SK-N-SH (cell line): ENCODE data around the gene ZBTB7A. TPM values are rescaled to one million over a fixed set of nuclear protein-coding genes. Genes with fewer than 3 reads are reported as not detected.

Experiments
- CTCF ChIA-PET: fragments of 300-600, 350-600 bp; formaldehyde crosslinking; extraction: SDS; loops from one replicate; lab custom pipeline; 2021; lab: Yijun Ruan, JAX
- POLR2A ChIA-PET: fragments of 350-600 bp; sonication (Branson Sonifier 250); formaldehyde crosslinking; extraction: SDS; loops from one replicate; lab custom pipeline; 2020; ENCODE audit warnings: antibody characterized with exemption, inconsistent platforms; lab: Yijun Ruan, JAX
- DNase-seq: peaks from one replicate; pipeline ENCODE4 v3.0.0; 2012
- H2AFZ ChIP-seq: fragments of 200-600 bp; sonication (generic); 2 replicates; pipeline ENCODE4 v1.8.1; 2016; ENCODE audit warnings: antibody characterized with exemption, mild to moderate bottlenecking, low read depth
- H3F3A ChIP-seq: fragments of 200-600 bp; sonication (generic); replicated peaks from 2 replicates; pipeline ENCODE3; 2016; ENCODE audit warnings: antibody characterized with exemption, mild to moderate bottlenecking; ENCODE audit not compliant: insufficient read depth
- H3K27ac ChIP-seq, 2 experiments: fragments of 200-500 bp in 1 of 2; fragments of 200-600 bp in 1 of 2; sonication (Bioruptor generic) in 1 of 2; sonication (generic), shearing (Covaris generic) in 1 of 2; 2 replicates each; pipeline versions ENCODE4 v1.5.1 to v1.6.1; 2014 to 2016; ENCODE audit warnings: low read depth in 2 of 2, inconsistent platforms in 1 of 2, low read length in 1 of 2, mild to moderate bottlenecking in 1 of 2, mixed read lengths in 1 of 2
- H3K27me3 ChIP-seq: fragments of 200-600 bp; sonication (generic), shearing (Covaris generic); 2 replicates; pipeline ENCODE4 v1.6.1; 2016; ENCODE audit warnings: mixed run types; ENCODE audit not compliant: insufficient read depth
- H3K36me3 ChIP-seq, 2 experiments: fragments of 200-500 bp in 1 of 2; fragments of 200-600 bp in 1 of 2; sonication (Bioruptor generic) in 1 of 2; sonication (generic) in 1 of 2; replicated peaks in 1 of 2; 2 replicates each; pipeline versions ENCODE3 to v1.5.1; 2014 to 2016; ENCODE audit warnings: low read length in 1 of 2, mild to moderate bottlenecking in 1 of 2; ENCODE audit not compliant: insufficient read depth in 2 of 2, control insufficient read depth in 1 of 2
- H3K4me1 ChIP-seq, 2 experiments: fragments of 200-500 bp in 1 of 2; fragments of 200-600 bp in 1 of 2; sonication (Bioruptor generic) in 1 of 2; sonication (generic), shearing (Covaris generic) in 1 of 2; 2 replicates each; pipeline versions ENCODE4 v1.5.1 to v1.6.1; 2014 to 2016; ENCODE audit warnings: low read depth in 1 of 2, low read length in 1 of 2, mixed run types in 1 of 2; ENCODE audit not compliant: insufficient read depth in 2 of 2, control insufficient read depth in 1 of 2
- H3K4me2 ChIP-seq: fragments of 200-600 bp; sonication (generic), shearing (Covaris generic); 2 replicates; pipeline ENCODE4 v1.6.1; 2017; ENCODE audit warnings: mixed run types
- H3K4me3 ChIP-seq, 2 experiments: fragments of 200-500 bp in 1 of 2; fragments of 200-600 bp in 1 of 2; sonication (Bioruptor generic) in 1 of 2; sonication (generic), shearing (Covaris generic) in 1 of 2; 2 replicates each; pipeline versions ENCODE4 v1.5.1 to v1.8.1; 2014 to 2016; ENCODE audit warnings: low read depth in 2 of 2, inconsistent platforms in 1 of 2, low read length in 1 of 2, mild to moderate bottlenecking in 1 of 2, mixed read lengths in 1 of 2, moderate library complexity in 1 of 2
- H3K79me2 ChIP-seq: fragments of 200-600 bp; sonication (generic); 2 replicates; pipeline ENCODE4 v1.8.1; 2017; ENCODE audit warnings: mild to moderate bottlenecking; ENCODE audit not compliant: insufficient read depth
- H3K9ac ChIP-seq: fragments of 200-600 bp; sonication (generic); 2 replicates; pipeline ENCODE4 v1.6.1; 2017; ENCODE audit warnings: mixed run types
- H3K9me2 ChIP-seq: fragments of 200-600 bp; sonication (generic); 2 replicates; pipeline ENCODE4 v1.6.1; 2017; ENCODE audit warnings: mixed run types
- H3K9me3 ChIP-seq: fragments of 200-600 bp; sonication (generic); 2 replicates; pipeline ENCODE4 v1.6.1; 2017; ENCODE audit warnings: mixed run types, mild to moderate bottlenecking, moderate library complexity
- H4K20me1 ChIP-seq: fragments of 200-600 bp; sonication (generic); 2 replicates; pipeline ENCODE4 v1.6.1; 2017; ENCODE audit warnings: mild to moderate bottlenecking, mixed run types; ENCODE audit not compliant: insufficient read depth
- CHD2 ChIP-seq: fragments of 150-350 bp; IDR thresholded peaks from 2 replicates; pipeline ENCODE4 v1.6.1; 2018; ENCODE audit warnings: low read length; ENCODE audit not compliant: partially characterized antibody
- EP300 ChIP-seq, 2 experiments: IDR thresholded peaks; 2 replicates each; pipeline versions ENCODE4 v1.4.0 to v1.6.1; 2012; ENCODE audit warnings: borderline replicate concordance in 1 of 2, low read depth in 1 of 2, low read length in 1 of 2
- IRF3 ChIP-seq: fragments of 150-350 bp; IDR thresholded peaks from 2 replicates; pipeline ENCODE4 v1.6.1; 2016; ENCODE audit warnings: mild to moderate bottlenecking, low read depth, low read length
- JUND ChIP-seq: IDR thresholded peaks from 2 replicates; pipeline ENCODE4 v1.4.0; 2012
- NFIC ChIP-seq: IDR thresholded peaks from 2 replicates; pipeline ENCODE4 v1.4.0; 2012; ENCODE audit warnings: borderline replicate concordance
- PBX3 ChIP-seq: IDR thresholded peaks from 2 replicates; pipeline ENCODE4; 2012
- RCOR1 ChIP-seq: fragments of 150-350 bp; IDR thresholded peaks from 2 replicates; pipeline ENCODE4 v1.6.1; 2017; ENCODE audit warnings: antibody characterized with exemption, low read length
- REST ChIP-seq: IDR thresholded peaks from 2 replicates; pipeline ENCODE4 v1.6.1; 2012; ENCODE audit warnings: mild to moderate bottlenecking, low read depth, low read length, moderate library complexity
- SIN3A ChIP-seq: IDR thresholded peaks from 2 replicates; pipeline ENCODE4 v1.6.1; 2012; ENCODE audit warnings: low read depth, mild to moderate bottlenecking, low read length, moderate library complexity, borderline replicate concordance
- USF2 ChIP-seq: fragments of 150-350 bp; IDR thresholded peaks from 2 replicates; pipeline ENCODE4 v1.6.1; 2017; ENCODE audit warnings: antibody characterized with exemption, low read length, low read depth, borderline replicate concordance
- ZBTB33 ChIP-seq: IDR thresholded peaks from 2 replicates; pipeline ENCODE4 v1.4.0; 2012; ENCODE audit warnings: low read depth, borderline replicate concordance
- WGBS: methylation state at CpG from one replicate; pipeline ENCODE4 v1.1.6; 2017; ENCODE audit warnings: low lambda C conversion rate; 5-methylcytosine and 5-hydroxymethylcytosine counted together
- polyA plus RNA-seq, 3 experiments: library from polyadenylated mRNA; depleted of rRNA; stranded (reverse); fragments of >200 nt; gene quantifications; 2 replicates each; pipeline ENCODE4 v1.2.3, GENCODE V29; 2012

ZBTB7A gene
- polyA plus RNA-seq, 1 of the 3 experiments (the other 2 are of a cell fraction): 7.4 TPM

- POLR2A ChIA-PET: interaction anchor here (0.6 kb wide), 1 partner anchor 23 kb away, joined by 3 read pairs; no protein-coding TSS in a partner anchor
Measured at GRCh38 chr19:4049432-4049831, 17.3 kb downstream of the ZBTB7A start.

GRCh38 chr19:4046946-4047683 lies 19.6 kb downstream of the ZBTB7A start:
- Histone ChIP-seq H3K9me3 (no peaks in the 10 kb centered on the region), H3K9me2 (no peaks in the 10 kb centered on the region), H3K36me3 (peaks cover 12 to 23% of the 10 kb centered on the region in 2 experiments), H3K4me3 (no peak overlapping the region), H3K4me1 (no peaks in the 10 kb centered on the region), H2AFZ (no peak overlapping the region), H3K9ac (no peak overlapping the region), H3K27ac (no peak overlapping the region), H3F3A (peaks cover 3% of the 10 kb centered on the region), H3K79me2 (peaks cover 83% of the 10 kb centered on the region), H4K20me1 (peaks cover 85% of the 10 kb centered on the region), H3K27me3 (no peaks in the 10 kb centered on the region), H3K4me2 (no peak overlapping the region)
- DNase-seq: no peak
- ChIA-PET POLR2A (no interaction called here), CTCF (interaction anchor here (0.9 kb wide), 1 partner anchor 157 kb away, joined by 3 read pairs; no protein-coding TSS in a partner anchor)
- TF ChIP-seq ZBTB33 (no peak), RCOR1 (no peak), IRF3 (no peak), PBX3 (no peak), NFIC (no peak), JUND (no peak), EP300 (IDR thresholded peaks at IDR 0.05; ENCODE audit: borderline replicate concordance in 1 of 2, low read depth in 1 of 2, low read length in 1 of 2) (no peak), SIN3A (no peak)
- WGBS: 92% methylated on average over 28 of the region's 33 CpGs

More at GRCh38 chr19:4049432-4049831, 17.3 kb downstream of the ZBTB7A start:
- TF ChIP-seq REST (peak; percentile 73; the same call in 1 of the 2 replicates), USF2 (no peak), CHD2 (no peak)
- TF ChIP-seq, all 33 proteins: peak for 1
- no peaks in the 10 kb centered on the region for H3K4me1 ChIP-seq
- no peak overlapping the region for H3K4me3 ChIP-seq
- CTCF ChIA-PET: no interaction called here
- WGBS: 94% methylated on average over 14 of the region's 15 CpGs
- H3K9me2 ChIP-seq: no peaks in the 10 kb centered on the region
- no peak overlapping the region for H3K4me2 ChIP-seq
- H3K79me2 ChIP-seq: peaks cover 93% of the 10 kb centered on the region
- H3F3A ChIP-seq: no peaks in the 10 kb centered on the region
- no peak overlapping the region for H3K9ac ChIP-seq
- peaks cover 86% of the 10 kb centered on the region for H4K20me1 ChIP-seq
- H2AFZ ChIP-seq: no peak overlapping the region
- no peaks in the 10 kb centered on the region for H3K27me3 ChIP-seq
- DNase-seq: no peak
- no peak overlapping the region for H3K27ac ChIP-seq
- H3K36me3 ChIP-seq: peaks cover 17 to 37% of the 10 kb centered on the region in 2 experiments
- H3K9me3 ChIP-seq: no peaks in the 10 kb centered on the region
